Measurements from ENCODE around the gene HPCAL1.
A peak's percentile ranks its signal among the peaks of the same experiment; 100 is the strongest.

DNA sequence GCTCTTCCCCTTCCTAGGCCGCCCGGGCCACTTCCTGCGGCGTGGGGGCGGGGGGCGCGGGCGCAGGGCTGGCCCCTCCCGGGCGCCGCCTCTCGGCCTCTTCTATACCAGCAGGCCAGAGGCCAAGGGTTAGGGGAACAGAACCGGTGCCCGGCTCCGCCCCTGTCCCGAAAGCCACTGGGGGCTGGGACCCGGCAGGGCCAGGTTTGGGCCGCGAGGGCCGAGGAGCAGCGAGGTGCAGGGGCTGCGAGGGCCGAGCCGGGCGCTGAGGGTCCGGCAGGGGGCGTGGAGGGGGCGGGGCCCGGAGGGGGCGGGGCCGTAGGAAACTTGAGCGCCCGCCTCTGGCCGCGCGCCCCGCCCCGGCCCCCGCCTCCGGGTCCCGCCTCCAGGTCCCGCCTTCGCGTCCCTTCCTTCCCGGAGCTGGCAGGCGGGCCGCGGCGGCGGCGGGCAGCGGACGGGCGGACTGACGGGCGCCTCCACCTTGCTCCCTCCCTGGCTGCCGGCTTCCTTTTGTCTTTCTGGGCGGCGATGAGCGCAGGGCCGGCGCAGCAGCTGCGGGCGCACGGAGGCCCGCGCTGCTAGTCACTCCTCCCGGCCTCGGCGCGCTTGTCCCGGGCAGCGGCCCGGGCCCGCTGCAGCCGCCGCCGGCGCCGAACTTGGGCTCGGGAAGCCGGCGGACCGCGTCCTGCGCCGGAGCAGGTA, at the start of gene HPCAL1:
- TF ChIP-seq POLR2A (IDR thresholded peaks at IDR 0.05) = peak in 1 of 2 donors; percentile 21
- TF ChIP-seq, protein P1, sequence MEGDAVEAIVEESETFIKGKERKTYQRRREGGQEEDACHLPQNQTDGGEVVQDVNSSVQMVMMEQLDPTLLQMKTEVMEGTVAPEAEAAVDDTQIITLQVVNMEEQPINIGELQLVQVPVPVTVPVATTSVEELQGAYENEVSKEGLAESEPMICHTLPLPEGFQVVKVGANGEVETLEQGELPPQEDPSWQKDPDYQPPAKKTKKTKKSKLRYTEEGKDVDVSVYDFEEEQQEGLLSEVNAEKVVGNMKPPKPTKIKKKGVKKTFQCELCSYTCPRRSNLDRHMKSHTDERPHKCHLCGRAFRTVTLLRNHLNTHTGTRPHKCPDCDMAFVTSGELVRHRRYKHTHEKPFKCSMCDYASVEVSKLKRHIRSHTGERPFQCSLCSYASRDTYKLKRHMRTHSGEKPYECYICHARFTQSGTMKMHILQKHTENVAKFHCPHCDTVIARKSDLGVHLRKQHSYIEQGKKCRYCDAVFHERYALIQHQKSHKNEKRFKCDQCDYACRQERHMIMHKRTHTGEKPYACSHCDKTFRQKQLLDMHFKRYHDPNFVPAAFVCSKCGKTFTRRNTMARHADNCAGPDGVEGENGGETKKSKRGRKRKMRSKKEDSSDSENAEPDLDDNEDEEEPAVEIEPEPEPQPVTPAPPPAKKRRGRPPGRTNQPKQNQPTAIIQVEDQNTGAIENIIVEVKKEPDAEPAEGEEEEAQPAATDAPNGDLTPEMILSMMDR (IDR thresholded peaks at IDR 0.05) = no peak

All from lower leg skin (tissue), 3 donors.